GM12878 (cell line): Measurements from ENCODE around the gene ERP44. TPM values are rescaled to one million over a fixed set of nuclear protein-coding genes. Genes with fewer than 3 reads are reported as not detected.

Experiments
- ATAC-seq: fragments of 200-7000 bp; cut with Tn5 transposase; 3 replicates; pipeline ENCODE4 v1.9.1; 2020; ENCODE audit warnings: mild to moderate bottlenecking, moderate library complexity
- BruUV-seq: library from RNA; stranded (reverse); fragments of 400-500 nt; replicated peaks from 2 replicates; lab custom pipeline; 2021; lab: Mats Ljungman, UMichigan
- CTCF ChIA-PET: fragments of 300-600 bp; sonication (Branson Sonifier 250); formaldehyde crosslinking; extraction: SDS; loops from one replicate; lab custom pipeline; 2021; ENCODE audit warnings: inconsistent platforms; lab: Yijun Ruan, JAX
- POLR2A ChIA-PET: fragments of 350-600 bp; formaldehyde crosslinking; extraction: SDS; loops from one replicate; lab custom pipeline; 2021; ENCODE audit warnings: inconsistent platforms; lab: Charles Lee
- RAD21 ChIA-PET: fragments of 300-600 bp; sonication (Branson Sonifier 250); formaldehyde crosslinking; loops from one replicate; lab custom pipeline; 2023; ENCODE audit warnings: antibody characterized with exemption; ENCODE audit not compliant: unreplicated experiment; lab: Charles Lee
- SMC1A ChIA-PET: fragments of 300-600 bp; sonication (Branson Sonifier 250); formaldehyde crosslinking; loops from one replicate; lab custom pipeline; 2023; ENCODE audit not compliant: unreplicated experiment, uncharacterized antibody; lab: Charles Lee
- DNase-seq: peaks from one replicate; pipeline ENCODE4 v3.0.0-alpha.2; 2011; ENCODE audit warnings: low read depth, low spot score
- FAIRE-seq: peaks from 3 replicates; lab custom pipeline; 2011; peaks lifted over from hg19 to GRCh38; lab: Jason Lieb, UNC
- H2AFZ ChIP-seq: 2 replicates; pipeline ENCODE4 v1.6.0; 2011; ENCODE audit warnings: low read depth, low read length, control low read depth; ENCODE audit not compliant: control insufficient read depth
- H3K27ac ChIP-seq: 2 replicates; pipeline ENCODE4 v1.5.1; 2011; ENCODE audit warnings: control low read depth; ENCODE audit not compliant: control insufficient read depth, insufficient read depth
- H3K27me3 ChIP-seq, 2 experiments: replicated peaks in 1 of 2; 2 replicates each; pipeline versions ENCODE4 v1.6.0 to v1.6.1; 2011; ENCODE audit warnings: low read length in 1 of 2; ENCODE audit not compliant: control insufficient read depth in 2 of 2, insufficient read depth in 2 of 2
- H3K36me3 ChIP-seq, 2 experiments: 2 replicates each; pipeline ENCODE4 v1.5.1; 2011; ENCODE audit warnings: low read length in 1 of 2; ENCODE audit not compliant: control insufficient read depth in 2 of 2, insufficient read depth in 2 of 2
- H3K4me1 ChIP-seq: 2 replicates; pipeline ENCODE4 v1.6.1; 2011; ENCODE audit warnings: mild to moderate bottlenecking, low read length, moderate library complexity, mixed read lengths; ENCODE audit not compliant: control insufficient read depth, insufficient read depth
- H3K4me2 ChIP-seq: 2 replicates; pipeline ENCODE4 v1.6.0; 2011; ENCODE audit warnings: control low read depth; ENCODE audit not compliant: control insufficient read depth, insufficient read depth
- H3K4me3 ChIP-seq: fragments of 200-600 bp; sonication (generic); 2 replicates; pipeline ENCODE4 v1.5.1; 2016
- H3K79me2 ChIP-seq: 2 replicates; pipeline ENCODE4 v1.6.0; 2011; ENCODE audit warnings: low read length; ENCODE audit not compliant: control insufficient read depth, insufficient read depth
- H3K9ac ChIP-seq: 2 replicates; pipeline ENCODE4 v1.8.0; 2011; ENCODE audit warnings: low read length, control low read depth, mixed read lengths; ENCODE audit not compliant: control insufficient read depth, insufficient read depth
- H3K9me3 ChIP-seq: replicated peaks from 3 replicates; pipeline ENCODE4 v1.5.1; 2011; ENCODE audit warnings: mild to moderate bottlenecking, low read length; ENCODE audit not compliant: control insufficient read depth, insufficient read depth
- H4K20me1 ChIP-seq: 2 replicates; pipeline ENCODE4 v1.6.0; 2011; ENCODE audit not compliant: control insufficient read depth, insufficient read depth
- ATF2 ChIP-seq: IDR thresholded peaks from 2 replicates; pipeline ENCODE4 v1.6.1; 2012; ENCODE audit warnings: low read length, inconsistent platforms
- IRF4 ChIP-seq: IDR thresholded peaks from 2 replicates; pipeline ENCODE4 v1.6.1; 2011; ENCODE audit warnings: low read depth, low read length
- JUND ChIP-seq: IDR thresholded peaks from 2 replicates; pipeline ENCODE4 v1.6.1; 2012; ENCODE audit warnings: low read depth, mild to moderate bottlenecking, low read length, improper control_type of control experiment, moderate library complexity
- MTA3 ChIP-seq: IDR thresholded peaks from 2 replicates; pipeline ENCODE4 v1.6.1; 2012; ENCODE audit warnings: low read length, inconsistent platforms, borderline replicate concordance
- NRF1 ChIP-seq: conservative IDR thresholded peaks from 2 replicates; pipeline ENCODE4 v1.6.1; 2011; ENCODE audit warnings: mild to moderate bottlenecking, low read depth, low read length, improper control_type of control experiment
- RELA ChIP-seq: fragments of 450-650 bp; IDR thresholded peaks from 2 replicates; pipeline ENCODE4 v1.8.0; 2014; ENCODE audit warnings: borderline replicate concordance; ENCODE audit not compliant: partially characterized antibody
- TAF1 ChIP-seq: IDR thresholded peaks from 2 replicates; pipeline ENCODE4 v1.6.1; 2011; ENCODE audit warnings: mild to moderate bottlenecking, low read depth, low read length, borderline replicate concordance
- YY1 ChIP-seq: IDR thresholded peaks from 2 replicates; pipeline ENCODE4 v1.6.1; 2011; ENCODE audit warnings: low read depth, mild to moderate bottlenecking, low read length
- ZBTB40 ChIP-seq: fragments of 450-650 bp; IDR thresholded peaks from 2 replicates; pipeline ENCODE4 v1.6.1; 2016; ENCODE audit warnings: mild to moderate bottlenecking, moderate library complexity, borderline replicate concordance
- WGBS: methylation state at CpG from one replicate; pipeline ENCODE4 v1.1.6; 2016; ENCODE audit warnings: low lambda C conversion rate; ENCODE audit not compliant: insufficient replicate concordance, insufficient coverage; ENCODE audit errors: missing lambda C conversion rate; 5-methylcytosine and 5-hydroxymethylcytosine counted together
- in situ Hi-C: fragments of 300-500 bp; cut with MboI; formaldehyde crosslinking; loops from 9 replicates; pipeline ENCODE4 v1.14.3; 2018; ENCODE audit warnings: mixed read lengths
- intact Hi-C: fragments of 100-400 bp; cut with micrococcal nuclease; formaldehyde crosslinking; loops from one replicate; pipeline ENCODE4 v1.14.2; 2022; ENCODE audit not compliant: unreplicated experiment
- polyA plus RNA-seq, 11 experiments: library from polyadenylated mRNA; depleted of rRNA in 4 of 11; unstranded in 6 of 11; stranded (reverse) in 5 of 11; fragments of >200 nt; fragmentation: Nextera tagmentation in 4 of 11; fragmentation: Illumina TruSeq in 1 of 11; extraction: Ambion mirVana in 4 of 11; extraction: Trizol in 1 of 11; gene quantifications; 1 replicate in 1 of 11; 2 replicates in 10 of 11; pipeline versions ENCODE4 v1.2.1 to v1.2.3, GENCODE V29; 2011 to 2016; ENCODE audit warnings: inconsistent platforms in 2 of 11, missing spikeins in 2 of 11, low read depth in 1 of 11
- total RNA-seq, 4 experiments: library from RNA; depleted of rRNA in 3 of 4; stranded (reverse); fragments of >200 nt in 3 of 4; fragmentation: Illumina TruSeq in 1 of 4; extraction: Trizol in 1 of 4; gene quantifications; 2 replicates each; pipeline versions ENCODE4 v1.2.1 to v1.2.3, GENCODE V29; 2013 to 2021
- TF ChIP-seq, protein P1 (sequence below): fragments of 450-650 bp; IDR thresholded peaks from 2 replicates; pipeline ENCODE4 v1.6.1; 2017; ENCODE audit warnings: borderline replicate concordance
- TF ChIP-seq, protein P2 (sequence below): fragments of 450-650 bp; IDR thresholded peaks from 2 replicates; pipeline ENCODE4 v1.6.1; 2017; ENCODE audit warnings: mild to moderate bottlenecking, moderate library complexity

Gene ERP44
- total and polyA plus RNA-seq, 10 of the 15 experiments (the other 5 are each of a cell fraction or from before 2014, with no cell fraction given) = 11.5 to 52.4 (median 20.2) TPM

DNA sequence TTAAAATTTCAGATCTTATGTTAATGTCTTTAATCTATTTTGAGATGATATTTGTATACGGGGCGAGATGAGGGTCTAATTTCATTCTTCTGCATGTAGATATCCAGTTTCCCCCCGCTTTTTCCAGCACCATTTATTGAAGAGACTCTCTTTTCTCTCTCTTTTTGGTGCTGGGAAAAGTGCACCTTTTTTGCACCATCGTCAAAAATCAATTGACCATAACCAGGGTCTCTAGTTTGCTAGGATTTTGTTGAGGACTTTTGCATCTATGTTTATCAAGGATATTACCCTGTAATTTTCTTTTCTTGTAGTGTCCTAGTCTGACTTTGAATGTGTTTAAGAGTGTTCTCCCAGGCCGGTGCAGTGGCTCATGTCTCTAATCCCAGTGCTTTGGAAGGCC is 99.0 kb downstream of the ERP44 start:
- Histone ChIP-seq H3K79me2 (no peaks in the 10 kb centered on the region), H3K9me3 (peaks cover 8% of the 10 kb centered on the region; the same call in 2 of the 3 replicates), H3K27me3 (no peaks in the 10 kb centered on the region), H3K27ac (no peak overlapping the region), H4K20me1 (no peaks in the 10 kb centered on the region), H2AFZ (no peak overlapping the region), H3K36me3 (peaks cover 12% of the 10 kb centered on the region in 2 experiments), H3K4me2 (no peak overlapping the region), H3K4me3 (no peak overlapping the region), H3K4me1 (no peaks in the 10 kb centered on the region), H3K9ac (no peak overlapping the region)
- DNase-seq (no peak), FAIRE-seq (no peak), ATAC-seq (no peak)
- CTCF ChIA-PET = no interaction called here
- POLR2A ChIA-PET = no interaction called here
- intact Hi-C loops (no loop called here), in situ Hi-C loops (loop anchor here (25.0 kb wide), 2 partner anchors 187 to 588 kb away; partner anchors contain the start of genes CAVIN4 and NR4A3)
- no TSS peak for BruUV-seq
- 98% methylated on average over 5 of the region's 5 CpGs for WGBS
- RAD21 ChIA-PET = interaction anchor here (0.7 kb wide), 1 partner anchor 696 kb away, joined by 4 read pairs; no protein-coding TSS in a partner anchor
- SMC1A ChIA-PET = no interaction called here
- TF ChIP-seq ZBTB40 (no peak), IRF4 (no peak), YY1 (no peak), MTA3 (no peak), NRF1 (no peak), RELA (no peak), JUND (no peak), TAF1 (no peak), ATF2 (no peak)
- TF ChIP-seq, protein P1, sequence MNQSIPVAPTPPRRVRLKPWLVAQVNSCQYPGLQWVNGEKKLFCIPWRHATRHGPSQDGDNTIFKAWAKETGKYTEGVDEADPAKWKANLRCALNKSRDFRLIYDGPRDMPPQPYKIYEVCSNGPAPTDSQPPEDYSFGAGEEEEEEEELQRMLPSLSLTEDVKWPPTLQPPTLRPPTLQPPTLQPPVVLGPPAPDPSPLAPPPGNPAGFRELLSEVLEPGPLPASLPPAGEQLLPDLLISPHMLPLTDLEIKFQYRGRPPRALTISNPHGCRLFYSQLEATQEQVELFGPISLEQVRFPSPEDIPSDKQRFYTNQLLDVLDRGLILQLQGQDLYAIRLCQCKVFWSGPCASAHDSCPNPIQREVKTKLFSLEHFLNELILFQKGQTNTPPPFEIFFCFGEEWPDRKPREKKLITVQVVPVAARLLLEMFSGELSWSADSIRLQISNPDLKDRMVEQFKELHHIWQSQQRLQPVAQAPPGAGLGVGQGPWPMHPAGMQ = no peak
- TF ChIP-seq, protein P2, sequence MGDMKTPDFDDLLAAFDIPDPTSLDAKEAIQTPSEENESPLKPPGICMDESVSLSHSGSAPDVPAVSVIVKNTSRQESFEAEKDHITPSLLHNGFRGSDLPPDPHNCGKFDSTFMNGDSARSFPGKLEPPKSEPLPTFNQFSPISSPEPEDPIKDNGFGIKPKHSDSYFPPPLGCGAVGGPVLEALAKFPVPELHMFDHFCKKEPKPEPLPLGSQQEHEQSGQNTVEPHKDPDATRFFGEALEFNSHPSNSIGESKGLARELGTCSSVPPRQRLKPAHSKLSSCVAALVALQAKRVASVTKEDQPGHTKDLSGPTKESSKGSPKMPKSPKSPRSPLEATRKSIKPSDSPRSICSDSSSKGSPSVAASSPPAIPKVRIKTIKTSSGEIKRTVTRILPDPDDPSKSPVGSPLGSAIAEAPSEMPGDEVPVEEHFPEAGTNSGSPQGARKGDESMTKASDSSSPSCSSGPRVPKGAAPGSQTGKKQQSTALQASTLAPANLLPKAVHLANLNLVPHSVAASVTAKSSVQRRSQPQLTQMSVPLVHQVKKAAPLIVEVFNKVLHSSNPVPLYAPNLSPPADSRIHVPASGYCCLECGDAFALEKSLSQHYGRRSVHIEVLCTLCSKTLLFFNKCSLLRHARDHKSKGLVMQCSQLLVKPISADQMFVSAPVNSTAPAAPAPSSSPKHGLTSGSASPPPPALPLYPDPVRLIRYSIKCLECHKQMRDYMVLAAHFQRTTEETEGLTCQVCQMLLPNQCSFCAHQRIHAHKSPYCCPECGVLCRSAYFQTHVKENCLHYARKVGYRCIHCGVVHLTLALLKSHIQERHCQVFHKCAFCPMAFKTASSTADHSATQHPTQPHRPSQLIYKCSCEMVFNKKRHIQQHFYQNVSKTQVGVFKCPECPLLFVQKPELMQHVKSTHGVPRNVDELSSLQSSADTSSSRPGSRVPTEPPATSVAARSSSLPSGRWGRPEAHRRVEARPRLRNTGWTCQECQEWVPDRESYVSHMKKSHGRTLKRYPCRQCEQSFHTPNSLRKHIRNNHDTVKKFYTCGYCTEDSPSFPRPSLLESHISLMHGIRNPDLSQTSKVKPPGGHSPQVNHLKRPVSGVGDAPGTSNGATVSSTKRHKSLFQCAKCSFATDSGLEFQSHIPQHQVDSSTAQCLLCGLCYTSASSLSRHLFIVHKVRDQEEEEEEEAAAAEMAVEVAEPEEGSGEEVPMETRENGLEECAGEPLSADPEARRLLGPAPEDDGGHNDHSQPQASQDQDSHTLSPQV = no peak
